ENCODE data around the gene PHACTR2. TPM values are rescaled to one million over a fixed set of nuclear protein-coding genes. Genes with fewer than 3 reads are reported as not detected.

PHACTR2 gene
- total RNA-seq, 4 donors from 2014 or later, result 61.3 to 122 (median 86.0) TPM

DNA sequence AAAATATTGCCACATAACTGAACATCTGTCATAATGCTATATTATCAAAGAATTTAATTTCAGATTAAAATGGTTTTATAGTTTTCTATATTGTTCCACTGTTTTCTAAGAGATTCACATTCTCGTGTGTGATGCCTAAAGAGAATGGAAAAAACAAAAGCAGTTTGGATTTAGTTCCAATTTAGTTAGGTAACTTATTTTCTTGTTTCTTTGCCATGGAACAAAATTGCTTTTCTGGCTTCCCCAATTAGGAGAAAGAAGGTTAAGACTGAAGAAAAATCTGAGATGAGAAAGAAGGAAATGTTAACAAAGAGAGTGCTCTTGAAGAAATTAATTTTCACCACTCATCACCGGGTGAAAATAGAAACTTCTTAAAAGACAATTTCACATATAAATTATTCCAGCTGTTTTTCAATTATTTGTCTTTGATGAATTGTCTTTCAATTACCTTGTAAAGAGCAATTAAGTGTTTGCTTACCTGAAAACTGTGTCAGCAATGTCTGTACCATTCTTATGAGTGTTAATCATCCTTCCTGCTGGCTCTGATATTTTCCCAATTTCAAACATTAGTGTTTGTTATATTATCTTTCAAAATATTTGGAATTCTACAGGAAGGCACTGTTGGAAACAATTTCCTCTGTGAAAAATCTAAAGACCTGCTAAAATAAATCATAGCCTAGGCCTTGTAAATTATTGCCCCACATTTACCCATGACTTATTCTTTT is 19.5 kb downstream of the PHACTR2 start:
- peaks cover 35 to 96% (median 43%) of the 10 kb centered on the region in 3 donors for H3K4me1 ChIP-seq
- ATAC-seq, result no peak
- TF ChIP-seq EP300 (IDR thresholded peaks at IDR 0.05) (no peak), POLR2AphosphoS5 (IDR thresholded peaks at IDR 0.05) (peak; percentile 21), POLR2A (IDR thresholded peaks at IDR 0.05) (no peak)
- TF ChIP-seq, protein P1, sequence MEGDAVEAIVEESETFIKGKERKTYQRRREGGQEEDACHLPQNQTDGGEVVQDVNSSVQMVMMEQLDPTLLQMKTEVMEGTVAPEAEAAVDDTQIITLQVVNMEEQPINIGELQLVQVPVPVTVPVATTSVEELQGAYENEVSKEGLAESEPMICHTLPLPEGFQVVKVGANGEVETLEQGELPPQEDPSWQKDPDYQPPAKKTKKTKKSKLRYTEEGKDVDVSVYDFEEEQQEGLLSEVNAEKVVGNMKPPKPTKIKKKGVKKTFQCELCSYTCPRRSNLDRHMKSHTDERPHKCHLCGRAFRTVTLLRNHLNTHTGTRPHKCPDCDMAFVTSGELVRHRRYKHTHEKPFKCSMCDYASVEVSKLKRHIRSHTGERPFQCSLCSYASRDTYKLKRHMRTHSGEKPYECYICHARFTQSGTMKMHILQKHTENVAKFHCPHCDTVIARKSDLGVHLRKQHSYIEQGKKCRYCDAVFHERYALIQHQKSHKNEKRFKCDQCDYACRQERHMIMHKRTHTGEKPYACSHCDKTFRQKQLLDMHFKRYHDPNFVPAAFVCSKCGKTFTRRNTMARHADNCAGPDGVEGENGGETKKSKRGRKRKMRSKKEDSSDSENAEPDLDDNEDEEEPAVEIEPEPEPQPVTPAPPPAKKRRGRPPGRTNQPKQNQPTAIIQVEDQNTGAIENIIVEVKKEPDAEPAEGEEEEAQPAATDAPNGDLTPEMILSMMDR (IDR thresholded peaks at IDR 0.05), result no peak
- WGBS, 2 donors (ENCODE audit: low coverage in 1 of 2), result 13 to 16% methylated on average over 2 of the region's 2 CpGs
- H3K27me3 ChIP-seq, result no peaks in the 10 kb centered on the region
- no peaks in the 10 kb centered on the region for H3K9me3 ChIP-seq
- H3K36me3 ChIP-seq, result no peaks in the 10 kb centered on the region
- no peak overlapping the region for H3K4me3 ChIP-seq
- peak overlapping the region; percentile 55 to 69 (median 64) for H3K27ac ChIP-seq

DNA sequence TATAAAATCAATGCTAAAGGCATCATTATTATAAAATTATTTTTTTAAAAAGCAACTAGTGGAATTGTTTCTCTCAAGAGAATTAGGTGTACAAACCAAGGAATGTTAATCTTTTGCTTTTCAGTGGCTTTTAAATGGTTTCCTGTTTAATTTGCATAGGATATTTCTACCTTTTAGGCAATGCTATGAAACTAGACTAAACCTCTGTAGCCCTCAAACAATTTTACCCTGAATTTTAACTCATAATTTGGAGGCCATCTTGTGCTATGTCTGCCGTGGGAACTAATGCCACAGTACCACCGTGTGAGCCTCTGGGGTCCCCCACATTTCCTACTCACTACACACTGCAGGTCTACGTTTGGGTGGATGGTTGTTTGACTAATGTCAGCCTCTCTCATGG is 20.6 kb downstream of the PHACTR2 start:
- Histone ChIP-seq H3K9me3 (no peaks in the 10 kb centered on the region), H3K27ac (peak overlapping the region; percentile 32 to 69 (median 56)), H3K4me3 (no peak overlapping the region), H3K36me3 (no peaks in the 10 kb centered on the region), H3K27me3 (no peaks in the 10 kb centered on the region), H3K4me1 (peaks cover 29 to 85% (median 38%) of the 10 kb centered on the region in 3 donors)
- ATAC-seq, result no peak
- 90 to 95% methylated on average over 3 of the region's 3 CpGs for WGBS, 2 donors (ENCODE audit: low coverage in 1 of 2)
- TF ChIP-seq POLR2AphosphoS5 (IDR thresholded peaks at IDR 0.05), result no peak
- no peak for TF ChIP-seq POLR2A (IDR thresholded peaks at IDR 0.05)
- no peak for TF ChIP-seq EP300 (IDR thresholded peaks at IDR 0.05)
- TF ChIP-seq, protein P1 (IDR thresholded peaks at IDR 0.05), result no peak

DNA sequence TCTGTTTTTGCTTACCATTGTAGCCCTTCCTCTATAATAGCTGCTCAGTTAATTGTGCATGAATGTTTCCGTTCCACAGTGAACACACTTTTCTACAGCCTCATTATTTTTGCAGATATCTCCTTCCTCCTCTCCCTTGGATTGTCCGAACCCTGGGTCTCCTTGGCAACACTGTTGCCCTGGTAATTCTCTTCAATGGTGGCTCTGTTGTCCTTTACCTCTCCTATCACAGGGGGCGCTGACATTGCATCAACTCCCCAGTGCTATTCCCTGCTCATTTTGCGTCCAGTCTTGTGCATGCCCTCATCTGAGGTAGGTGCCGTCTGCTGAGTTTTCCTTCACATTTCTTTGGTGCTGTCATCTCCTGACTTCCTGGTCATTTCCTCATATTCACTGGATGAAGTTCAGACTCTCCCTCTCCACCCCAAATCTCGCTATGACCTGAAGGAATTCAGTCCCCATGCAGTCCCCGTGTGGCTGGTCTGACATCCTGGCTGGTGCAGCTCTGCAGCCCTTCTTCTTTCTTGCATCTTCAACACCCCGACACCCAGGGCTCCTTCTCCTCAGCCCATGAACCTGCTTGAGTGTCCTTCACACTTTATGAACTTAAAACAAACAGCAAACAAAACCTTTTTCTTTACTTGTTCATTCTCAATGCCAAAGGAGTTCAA is 21.1 kb downstream of the PHACTR2 start:
- Histone ChIP-seq H3K27ac (peak overlapping the region in 3 of 4 donors; percentile 32 to 69 (median 68)), H3K4me1 (peaks cover 29 to 80% (median 33%) of the 10 kb centered on the region in 3 donors)
- no peak for ATAC-seq

DNA sequence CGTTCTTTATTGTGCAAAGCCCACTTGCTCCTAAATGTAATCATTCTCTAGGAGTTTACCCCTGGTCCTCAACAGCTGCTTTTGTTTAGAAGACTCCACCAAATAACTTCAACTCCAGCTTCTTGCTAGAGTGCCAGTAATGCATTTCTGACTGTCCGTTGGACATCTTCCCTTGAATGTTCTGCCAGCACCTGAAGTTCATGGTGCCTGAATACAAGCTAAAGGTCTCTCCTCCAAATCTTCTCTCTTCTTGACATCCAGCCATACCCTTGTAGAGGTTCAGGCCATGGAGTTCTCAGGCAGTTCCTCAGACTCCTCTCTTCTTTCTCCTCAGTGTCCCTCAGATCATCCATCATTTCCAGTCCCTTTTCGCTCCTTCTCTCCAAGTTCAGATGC is 21.7 kb downstream of the PHACTR2 start:
- TF ChIP-seq POLR2A (IDR thresholded peaks at IDR 0.05), result no peak
- TF ChIP-seq EP300 (IDR thresholded peaks at IDR 0.05), result no peak
- TF ChIP-seq, protein P1 (IDR thresholded peaks at IDR 0.05), result no peak
- TF ChIP-seq POLR2AphosphoS5 (IDR thresholded peaks at IDR 0.05), result no peak
- no peak for ATAC-seq
- no peaks in the 10 kb centered on the region for H3K9me3 ChIP-seq
- 59 to 75% methylated on average over 3 of the region's 3 CpGs for WGBS, 2 donors (ENCODE audit: low coverage in 1 of 2)
- peak overlapping the region in 2 of 4 donors; percentile 56 to 68 for H3K27ac ChIP-seq
- peaks cover 25 to 74% (median 30%) of the 10 kb centered on the region in 3 donors for H3K4me1 ChIP-seq
- no peaks in the 10 kb centered on the region for H3K27me3 ChIP-seq
- H3K4me3 ChIP-seq, result no peak overlapping the region
- no peaks in the 10 kb centered on the region for H3K36me3 ChIP-seq

More for the DNA sequence above, 21.1 kb downstream of the PHACTR2 start:
- WGBS, 2 donors (ENCODE audit: low coverage in 1 of 2), result 84 to 89% methylated on average over 5 to 8 of the region's 8 CpGs
- Histone ChIP-seq H3K9me3 (no peaks in the 10 kb centered on the region), H3K36me3 (no peaks in the 10 kb centered on the region), H3K27me3 (no peaks in the 10 kb centered on the region), H3K4me3 (no peak overlapping the region)
- no peak for TF ChIP-seq POLR2A (IDR thresholded peaks at IDR 0.05)
- TF ChIP-seq EP300 (IDR thresholded peaks at IDR 0.05), result no peak
- TF ChIP-seq, protein P1 (IDR thresholded peaks at IDR 0.05), result no peak
- no peak for TF ChIP-seq POLR2AphosphoS5 (IDR thresholded peaks at IDR 0.05)

Data from gastroesophageal sphincter (tissue), 4 donors.